H1 (cell line): ENCODE data around the gene EFR3B. TPM values are rescaled to one million over a fixed set of nuclear protein-coding genes. Genes with fewer than 3 reads are reported as not detected.

Experiments used
- CTCF ChIA-PET: fragments of 300-600 bp; sonication (Branson Sonifier 250); formaldehyde crosslinking; loops from one replicate; lab custom pipeline; 2021; ENCODE audit not compliant: partially characterized antibody; lab: Charles Lee
- POLR2A ChIA-PET: fragments of 300-600 bp; sonication (Branson Sonifier 250); formaldehyde crosslinking; loops from one replicate; lab custom pipeline; 2021; ENCODE audit warnings: inconsistent platforms; ENCODE audit not compliant: partially characterized antibody; lab: Charles Lee
- DNase-seq, 2 experiments: peaks; one replicate each; pipeline versions ENCODE4 v3.0.0 to v3.0.0-alpha.2; 2010 to 2022; ENCODE audit warnings: low spot score in 2 of 2, low read depth in 1 of 2, mixed read lengths in 1 of 2
- FAIRE-seq: peaks from 2 replicates; lab custom pipeline; 2011; peaks lifted over from hg19 to GRCh38; lab: Jason Lieb, UNC
- H2AFZ ChIP-seq: 2 replicates; pipeline ENCODE4 v1.8.1; 2012; ENCODE audit warnings: low read length, inconsistent platforms
- H2AK5ac ChIP-seq: 2 replicates; pipeline ENCODE4 v1.6.1; 2013; ENCODE audit warnings: low read depth, low read length
- H2BK120ac ChIP-seq: replicated peaks from 2 replicates; pipeline ENCODE3; 2013; ENCODE audit warnings: low read depth, low read length, inconsistent platforms
- H2BK12ac ChIP-seq: 2 replicates; pipeline ENCODE4 v1.6.1; 2013; ENCODE audit warnings: low read depth, low read length
- H2BK15ac ChIP-seq: 2 replicates; pipeline ENCODE4 v1.6.1; 2013; ENCODE audit warnings: low read length
- H2BK20ac ChIP-seq: 2 replicates; pipeline ENCODE4 v1.6.1; 2013; ENCODE audit warnings: low read length
- H2BK5ac ChIP-seq: 2 replicates; pipeline ENCODE4 v1.6.1; 2013; ENCODE audit warnings: low read depth, low read length
- H3K14ac ChIP-seq: 2 replicates; pipeline ENCODE4 v1.6.1; 2013; ENCODE audit warnings: inconsistent platforms; ENCODE audit not compliant: insufficient read length
- H3K18ac ChIP-seq: 2 replicates; pipeline ENCODE4 v1.6.1; 2013; ENCODE audit warnings: low read length; ENCODE audit errors: extremely low read depth
- H3K23ac ChIP-seq: 2 replicates; pipeline ENCODE4 v1.6.1; 2013; ENCODE audit warnings: inconsistent platforms; ENCODE audit not compliant: insufficient read length
- H3K23me2 ChIP-seq: 2 replicates; pipeline ENCODE4 v1.6.1; 2013; ENCODE audit warnings: low read depth, low read length
- H3K27ac ChIP-seq: 2 replicates; pipeline ENCODE4 v1.6.1; 2011; ENCODE audit warnings: low read depth, low read length, inconsistent platforms
- H3K27me3 ChIP-seq, 4 experiments: replicated peaks in 1 of 4; 1 replicate in 1 of 4; 2 replicates in 3 of 4; pipeline versions ENCODE4 v1.6.1 to v1.8.1; 2011 to 2013; ENCODE audit warnings: low read length in 3 of 4, mild to moderate bottlenecking in 3 of 4, inconsistent platforms in 2 of 4, mixed read lengths in 2 of 4, moderate library complexity in 1 of 4; ENCODE audit not compliant: control insufficient read depth in 3 of 4, insufficient read depth in 3 of 4; ENCODE audit errors: extremely low read depth in 1 of 4
- H3K36me3 ChIP-seq, 4 experiments: 2 replicates each; pipeline versions ENCODE4 v1.6.1 to v1.8.1; 2011 to 2013; ENCODE audit warnings: mild to moderate bottlenecking in 4 of 4, low read length in 3 of 4, moderate library complexity in 2 of 4, control low read depth in 1 of 4, inconsistent platforms in 1 of 4; ENCODE audit not compliant: insufficient read depth in 4 of 4, control insufficient read depth in 2 of 4
- H3K4ac ChIP-seq: replicated peaks from 2 replicates; pipeline ENCODE3; 2013; ENCODE audit warnings: low read length, low read depth, mixed read lengths, inconsistent platforms; ENCODE audit not compliant: insufficient read length
- H3K4me1 ChIP-seq, 4 experiments: replicated peaks in 1 of 4; 1 replicate in 1 of 4; 2 replicates in 3 of 4; pipeline versions ENCODE4 v1.6.1 to v1.8.1; 2011 to 2013; ENCODE audit warnings: low read length in 3 of 4, inconsistent platforms in 2 of 4, mixed read lengths in 1 of 4; ENCODE audit not compliant: insufficient read depth in 4 of 4, control insufficient read depth in 3 of 4
- H3K4me2 ChIP-seq, 2 experiments: 2 replicates each; pipeline versions ENCODE4 v1.6.1 to v1.8.1; 2011 to 2013; ENCODE audit warnings: low read depth in 2 of 2, low read length in 2 of 2, control low read depth in 1 of 2, inconsistent platforms in 1 of 2, mild to moderate bottlenecking in 1 of 2; ENCODE audit not compliant: insufficient read depth in 1 of 2
- H3K4me3 ChIP-seq, 4 experiments: fragments of 200-600, 300-600 bp in 1 of 4; sonication (generic), shearing (Covaris generic), sonication (Bioruptor Twin) in 1 of 4; 2 replicates each; pipeline versions ENCODE4 v1.5.1 to v1.8.1; 2011 to 2016; ENCODE audit warnings: low read length in 4 of 4, low read depth in 3 of 4, control low read depth in 2 of 4, inconsistent platforms in 2 of 4, mild to moderate bottlenecking in 2 of 4, mixed read lengths in 1 of 4, moderate library complexity in 1 of 4; ENCODE audit not compliant: insufficient read depth in 2 of 4; ENCODE audit errors: extremely low read depth in 1 of 4
- H3K56ac ChIP-seq: replicated peaks from 2 replicates; pipeline ENCODE3; 2013; ENCODE audit warnings: low read depth, mild to moderate bottlenecking, mixed read lengths, low read length, inconsistent platforms; ENCODE audit not compliant: insufficient read length
- H3K79me1 ChIP-seq: 2 replicates; pipeline ENCODE4 v1.6.1; 2013; ENCODE audit warnings: low read depth, low read length, control low read depth
- H3K79me2 ChIP-seq, 2 experiments: 2 replicates each; pipeline versions ENCODE4 v1.6.1 to v1.8.1; 2012 to 2013; ENCODE audit warnings: low read length in 2 of 2, mild to moderate bottlenecking in 2 of 2, inconsistent platforms in 1 of 2; ENCODE audit not compliant: insufficient read depth in 2 of 2, control insufficient read depth in 1 of 2
- H3K9ac ChIP-seq, 4 experiments: replicated peaks in 1 of 4; 1 replicate in 1 of 4; 2 replicates in 3 of 4; pipeline versions ENCODE4 v1.6.1 to v1.8.1; 2011 to 2013; ENCODE audit warnings: low read depth in 3 of 4, low read length in 3 of 4, control low read depth in 2 of 4, mild to moderate bottlenecking in 2 of 4, moderate library complexity in 2 of 4, inconsistent platforms in 1 of 4; ENCODE audit errors: extremely low read depth in 1 of 4
- H3K9me3 ChIP-seq, 2 experiments: 2 replicates each; pipeline versions ENCODE4 v1.6.1 to v1.8.1; 2012 to 2013; ENCODE audit warnings: mild to moderate bottlenecking in 2 of 2, moderate library complexity in 2 of 2, control low read depth in 1 of 2, inconsistent platforms in 1 of 2, low read depth in 1 of 2, low read length in 1 of 2, mixed read lengths in 1 of 2; ENCODE audit not compliant: insufficient read depth in 2 of 2
- H4K20me1 ChIP-seq, 2 experiments: replicated peaks in 1 of 2; 2 replicates each; pipeline versions ENCODE3 to v1.8.1; 2011 to 2013; ENCODE audit warnings: inconsistent platforms in 2 of 2, low read length in 2 of 2, mild to moderate bottlenecking in 1 of 2; ENCODE audit not compliant: insufficient read depth in 2 of 2, control insufficient read depth in 1 of 2
- H4K5ac ChIP-seq: 2 replicates; pipeline ENCODE4 v1.6.1; 2013; ENCODE audit warnings: low read length, low read depth, mixed read lengths, inconsistent platforms; ENCODE audit not compliant: insufficient read length
- H4K8ac ChIP-seq: 2 replicates; pipeline ENCODE4 v1.8.0; 2013; ENCODE audit warnings: mild to moderate bottlenecking, moderate library complexity, low read length, inconsistent platforms; ENCODE audit not compliant: insufficient read depth; ENCODE audit errors: extremely low read depth
- H4K91ac ChIP-seq: replicated peaks from 2 replicates; pipeline ENCODE3; 2013; ENCODE audit warnings: low read length, mixed read lengths, inconsistent platforms; ENCODE audit not compliant: insufficient read length
- CREB1 ChIP-seq: IDR thresholded peaks from 2 replicates; pipeline ENCODE4 v1.6.1; 2012; ENCODE audit warnings: inconsistent platforms
- GABPA ChIP-seq: IDR thresholded peaks from 2 replicates; pipeline ENCODE4 v1.6.1; 2011; ENCODE audit warnings: mild to moderate bottlenecking, low read length, moderate library complexity, borderline replicate concordance; ENCODE audit not compliant: insufficient read depth
- POU5F1 ChIP-seq: IDR thresholded peaks from 2 replicates; pipeline ENCODE4 v1.6.1; 2011; ENCODE audit warnings: low read depth, mild to moderate bottlenecking, low read length, moderate library complexity
- WGBS, 2 experiments: shearing (Covaris generic) in 1 of 2; methylation state at CpG; one replicate each; pipeline versions ENCODE4 v1.1.6 to v1.1.7; 2013 to 2015; ENCODE audit warnings: low lambda C conversion rate in 2 of 2, mixed read lengths in 2 of 2, inconsistent platforms in 1 of 2, low coverage in 1 of 2, missing lambda C conversion rate in 1 of 2; ENCODE audit not compliant: insufficient replicate concordance in 2 of 2, insufficient coverage in 1 of 2, insufficient read length in 1 of 2; ENCODE audit errors: extremely low coverage in 1 of 2, missing lambda C conversion rate in 1 of 2; 5-methylcytosine and 5-hydroxymethylcytosine counted together
- polyA plus RNA-seq, 7 experiments: library from polyadenylated mRNA; depleted of rRNA in 3 of 7; stranded (reverse) in 5 of 7; unstranded in 2 of 7; fragments of >200 nt in 5 of 7; fragments of 200-250 nt in 2 of 7; gene quantifications; 1 replicate in 5 of 7; 2 replicates in 1 of 7; 4 replicates in 1 of 7; pipeline versions ENCODE4 v1.2.1 to v1.2.3, GENCODE V29; 2011 to 2013; ENCODE audit warnings: missing spikeins in 2 of 7, mixed read lengths in 2 of 7
- total RNA-seq: library from RNA; stranded (reverse); fragmentation: NEBNext Ultra II Directional; extraction: Animal tissue kit (Norgen Biotek cat#: 25700); gene quantifications from 2 replicates; pipeline ENCODE4 v1.2.1, GENCODE V29; 2021

The EFR3B gene
- total and polyA plus RNA-seq, 2 of the 8 experiments (the other 6 are each of a cell fraction or from before 2014, with no cell fraction given) = 3.4 to 9.6 TPM

DNA sequence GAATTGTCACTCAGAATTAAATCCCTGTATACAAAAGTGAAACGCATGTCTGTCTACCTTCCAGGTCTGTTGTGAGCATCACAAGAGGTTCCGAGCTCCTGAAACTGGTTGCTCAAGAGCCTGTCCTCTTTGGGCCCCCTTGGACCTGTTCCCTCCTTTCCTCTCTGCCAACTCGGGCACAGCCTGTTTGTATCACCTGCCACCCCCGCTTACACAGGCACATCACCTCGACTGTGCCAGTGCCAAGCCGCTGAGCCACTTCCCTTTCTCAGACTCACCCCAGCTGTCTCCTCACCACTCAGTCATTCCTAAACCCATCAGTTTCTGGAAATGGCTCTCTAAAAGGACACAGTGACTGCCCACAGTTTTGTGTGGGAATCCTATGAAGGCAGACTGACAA is 3.1 kb downstream of the EFR3B start:
- peaks cover 0 to 10% of the 10 kb centered on the region in 2 experiments for H4K20me1 ChIP-seq
- no peak overlapping the region for H3K23ac ChIP-seq
- CTCF ChIA-PET = interaction anchor here (0.6 to 2.3 kb wide), 3 partner anchors 9 to 222 kb away, joined by 3 to 8 read pairs (median 3); no protein-coding TSS in a partner anchor
- TF ChIP-seq CREB1 (no peak), POU5F1 (no peak), GABPA (no peak)

More for the DNA sequence above, 3.1 kb downstream of the EFR3B start:
- H2BK15ac ChIP-seq = no peak overlapping the region
- no peak overlapping the region for H4K8ac ChIP-seq
- DNase-seq (no peak), FAIRE-seq (no peak)
- no peak overlapping the region for H2AK5ac ChIP-seq
- no peak overlapping the region for H2AFZ ChIP-seq
- no peak overlapping the region for H2BK12ac ChIP-seq
- H3K36me3 ChIP-seq = no peaks in the 10 kb centered on the region
- H3K79me2 ChIP-seq = no peaks in the 10 kb centered on the region
- WGBS, 2 experiments = 84% methylated on average over 6 of the region's 6 CpGs; no CpG with 5 or more reads in 1 of the 2 experiments
- no peak overlapping the region for H3K14ac ChIP-seq
- POLR2A ChIA-PET = interaction anchor here (0.9 kb wide), 1 partner anchor 183 kb away, joined by 3 read pairs; no protein-coding TSS in a partner anchor
- H3K4me2 ChIP-seq = no peak overlapping the region
- no peaks in the 10 kb centered on the region for H3K9me3 ChIP-seq
- H3K4me1 ChIP-seq = peaks cover 0 to 10% (median 5%) of the 10 kb centered on the region in 4 experiments; a peak in 5 of 7 replicates
- no peak overlapping the region for H4K5ac ChIP-seq
- H3K27me3 ChIP-seq = peaks cover 0 to 16% (median 12%) of the 10 kb centered on the region in 4 experiments; a peak in 6 of 7 replicates
- H3K27ac ChIP-seq = no peak overlapping the region
- peaks cover 16% of the 10 kb centered on the region for H3K23me2 ChIP-seq
- peaks cover 2% of the 10 kb centered on the region; the same call in 1 of the 2 replicates for H3K79me1 ChIP-seq
- no peak overlapping the region for H2BK20ac ChIP-seq
- no peak overlapping the region for H3K4ac ChIP-seq
- no peak overlapping the region for H3K18ac ChIP-seq
- no peak overlapping the region for H2BK120ac ChIP-seq
- H3K56ac ChIP-seq = no peak overlapping the region
- no peak overlapping the region for H4K91ac ChIP-seq
- no peak overlapping the region for H3K9ac ChIP-seq
- no peak overlapping the region; the same call in 1 of the 2 replicates for H2BK5ac ChIP-seq
- H3K4me3 ChIP-seq = no peak overlapping the region
